OCI-LY3 (cell line): Measurements from ENCODE around the gene MXI1.

Source experiments
- EZH2phosphoT487 ChIP-seq: fragments of 200-600 bp; shearing (Covaris generic); IDR thresholded peaks from 2 replicates; pipeline ENCODE4 v1.6.1; 2018; ENCODE audit warnings: antibody characterized with exemption, mixed run types, low read depth
- TF ChIP-seq, protein P1 (sequence below): fragments of 200-600, 300-600 bp; sonication (generic); IDR thresholded peaks from 2 replicates; pipeline ENCODE4 v1.5.1; 2014; ENCODE audit warnings: antibody characterized with exemption, low read length, low read depth

DNA sequence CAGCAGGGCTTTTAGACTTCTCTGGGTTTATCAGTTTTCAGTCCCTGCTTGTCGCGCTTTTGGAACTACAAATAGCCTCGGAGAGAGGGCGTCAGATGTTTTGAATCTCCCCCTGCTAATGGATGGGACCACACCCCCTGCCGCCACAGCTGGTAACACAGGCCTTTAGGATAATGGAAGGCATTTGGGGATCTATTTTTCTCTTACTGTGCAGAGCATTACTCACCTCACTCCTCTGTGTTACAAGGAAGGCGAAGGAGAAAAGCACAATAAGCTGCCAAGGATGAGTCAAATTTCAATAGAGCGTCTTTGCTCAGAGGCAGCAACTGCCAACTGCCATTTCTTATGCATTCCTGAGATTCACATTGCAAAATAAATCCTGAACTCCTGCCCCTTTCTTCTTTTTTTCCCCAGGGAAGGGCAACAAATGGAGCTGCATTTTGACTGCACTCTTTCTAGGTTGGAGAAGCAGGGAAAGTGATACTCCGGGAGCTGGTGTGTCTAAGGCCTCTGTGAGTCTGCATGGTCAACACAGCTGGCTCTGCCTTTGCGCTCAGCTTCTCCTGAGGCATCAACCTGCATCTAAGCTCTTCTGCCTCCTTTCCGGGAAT, 128.8 kb downstream of the MXI1 start:
- TF ChIP-seq, protein P1, sequence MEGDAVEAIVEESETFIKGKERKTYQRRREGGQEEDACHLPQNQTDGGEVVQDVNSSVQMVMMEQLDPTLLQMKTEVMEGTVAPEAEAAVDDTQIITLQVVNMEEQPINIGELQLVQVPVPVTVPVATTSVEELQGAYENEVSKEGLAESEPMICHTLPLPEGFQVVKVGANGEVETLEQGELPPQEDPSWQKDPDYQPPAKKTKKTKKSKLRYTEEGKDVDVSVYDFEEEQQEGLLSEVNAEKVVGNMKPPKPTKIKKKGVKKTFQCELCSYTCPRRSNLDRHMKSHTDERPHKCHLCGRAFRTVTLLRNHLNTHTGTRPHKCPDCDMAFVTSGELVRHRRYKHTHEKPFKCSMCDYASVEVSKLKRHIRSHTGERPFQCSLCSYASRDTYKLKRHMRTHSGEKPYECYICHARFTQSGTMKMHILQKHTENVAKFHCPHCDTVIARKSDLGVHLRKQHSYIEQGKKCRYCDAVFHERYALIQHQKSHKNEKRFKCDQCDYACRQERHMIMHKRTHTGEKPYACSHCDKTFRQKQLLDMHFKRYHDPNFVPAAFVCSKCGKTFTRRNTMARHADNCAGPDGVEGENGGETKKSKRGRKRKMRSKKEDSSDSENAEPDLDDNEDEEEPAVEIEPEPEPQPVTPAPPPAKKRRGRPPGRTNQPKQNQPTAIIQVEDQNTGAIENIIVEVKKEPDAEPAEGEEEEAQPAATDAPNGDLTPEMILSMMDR: no peak
- TF ChIP-seq EZH2phosphoT487: no peak
